HG03520 (cell line): ENCODE data around the gene KLF18.
"Not testable (repeated sequence)": the region's sequence is repeated elsewhere in the genome, so short reads cannot be mapped to it uniquely, and the experiment has no call there.

Experiments used
- ATAC-seq: cut with Tn5 transposase; IDR thresholded peaks from one replicate; pipeline ENCODE4 v1.9.1; 2021; ENCODE audit warnings: mild to moderate bottlenecking, moderate library complexity; ENCODE audit not compliant: unreplicated experiment

KLF18 gene

DNA sequence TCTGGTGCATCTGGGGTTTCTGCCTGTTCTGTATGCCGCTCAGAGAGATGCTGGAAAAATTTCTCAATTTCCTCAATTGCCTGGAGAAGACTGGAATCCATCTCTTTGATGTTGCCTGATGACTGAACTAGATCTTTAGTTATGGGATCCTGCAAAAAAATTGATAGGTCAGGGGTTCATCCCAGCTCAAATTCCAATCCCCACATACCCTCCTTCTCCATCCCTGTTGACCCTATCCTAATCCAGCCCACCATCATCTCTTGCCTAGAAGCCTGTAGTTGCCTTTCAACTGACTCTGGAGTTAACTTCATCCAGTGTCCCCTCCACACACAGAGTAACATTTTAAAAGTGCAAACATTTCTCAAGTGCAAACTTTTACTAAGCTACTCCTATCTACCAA lies at the start of gene KLF18:
KLF18 (minus strand) TSS at position 101 of the 400 bp plus-strand sequence; CDS start at position 101, 0 bp downstream.
- ATAC-seq, result no peak

DNA sequence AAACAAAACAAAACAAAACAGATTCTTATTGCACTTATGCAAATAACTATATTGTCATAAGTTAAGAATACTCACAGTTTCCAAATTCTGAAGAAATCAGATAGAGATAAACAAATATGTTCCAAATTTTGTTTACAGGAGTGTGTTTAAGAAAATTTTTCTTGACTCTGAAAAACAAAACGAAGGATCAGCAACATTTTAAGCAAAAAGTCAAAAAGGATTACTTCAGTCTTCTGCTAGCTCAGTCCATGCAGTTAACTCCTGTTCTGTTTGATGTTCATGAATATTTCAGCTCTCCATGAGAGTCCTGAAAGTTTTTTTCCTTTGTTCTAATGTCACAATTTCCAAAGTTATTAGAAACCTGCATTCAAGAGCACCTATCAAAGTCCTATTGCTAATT lies 33.2 kb upstream of the KLF18 start:
- no peak for ATAC-seq

DNA sequence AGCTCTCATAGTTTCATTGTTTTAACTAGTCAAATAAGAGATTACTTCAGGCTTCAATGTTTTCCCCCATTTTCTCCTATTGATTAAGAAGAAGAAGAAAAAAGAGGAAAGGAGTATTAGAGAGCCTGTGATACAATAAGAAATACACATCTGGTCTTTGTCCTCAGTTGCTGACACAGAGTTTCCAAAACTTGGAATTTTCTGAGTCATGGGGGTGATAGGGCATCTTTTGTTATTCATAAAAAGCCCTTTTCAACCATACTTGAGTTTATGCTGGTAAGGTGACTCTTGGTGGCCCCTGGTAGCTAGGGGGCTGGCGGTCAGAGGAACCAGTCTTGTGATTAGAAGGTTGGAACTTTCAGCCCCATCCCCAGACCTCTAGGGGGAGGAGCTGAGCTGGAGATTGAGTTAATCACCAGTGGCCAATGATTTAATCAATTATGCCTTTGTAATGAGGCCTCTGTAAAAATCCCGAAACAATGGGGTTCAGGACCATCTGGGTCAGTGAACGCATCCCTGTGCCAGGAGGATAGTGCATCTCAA lies 28.9 kb upstream of the KLF18 start:
- ATAC-seq, result no peak

DNA sequence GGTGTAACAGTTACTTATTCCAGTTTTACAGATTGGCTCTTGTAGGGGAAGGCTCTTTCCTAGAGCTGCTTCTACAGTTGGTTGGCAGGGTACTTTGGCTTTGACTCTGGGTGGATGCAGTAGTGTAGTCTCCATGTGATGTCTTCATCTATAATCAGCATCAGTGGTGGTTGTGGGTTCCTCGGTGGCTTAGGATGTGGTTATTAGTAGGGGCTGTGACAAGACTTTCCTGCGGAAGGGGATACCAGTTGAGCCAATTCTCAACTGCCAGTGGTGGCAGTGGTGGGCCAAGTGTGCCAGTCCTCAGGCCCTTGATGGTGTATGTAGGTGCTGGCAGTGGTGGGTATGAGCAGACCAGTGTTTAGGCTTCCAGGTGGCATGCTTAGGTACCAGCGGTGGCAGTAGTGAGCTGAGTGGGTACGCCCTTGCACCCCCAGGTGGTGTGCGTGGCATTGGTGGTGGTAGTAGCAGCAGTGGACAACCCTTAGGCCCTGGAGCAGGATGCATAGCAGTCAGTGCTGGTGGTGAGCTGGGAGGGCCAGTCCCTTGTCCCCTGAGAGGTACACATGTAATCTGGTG lies 27.2 kb upstream of the KLF18 start:
- ATAC-seq, result no peak

DNA sequence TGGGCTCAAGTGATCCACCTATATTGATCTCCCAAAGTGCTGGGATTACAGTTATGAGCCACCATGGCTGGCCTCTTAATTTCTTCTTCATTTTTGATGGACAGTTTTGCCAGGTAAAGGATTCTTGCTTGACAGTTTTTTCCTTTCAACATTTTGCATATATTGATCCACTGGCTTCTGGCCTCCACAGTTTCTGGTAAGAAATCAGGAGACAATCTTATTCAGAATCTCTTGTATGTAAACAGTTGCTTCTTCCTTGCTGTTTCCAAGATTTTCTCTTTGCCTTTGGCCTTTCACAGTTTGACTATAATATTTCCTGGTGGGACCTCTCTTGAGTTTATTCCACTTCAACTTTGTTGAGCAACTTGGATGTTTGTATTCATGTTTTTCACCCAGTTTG lies 20.1 kb upstream of the KLF18 start:
- no peak for ATAC-seq

DNA sequence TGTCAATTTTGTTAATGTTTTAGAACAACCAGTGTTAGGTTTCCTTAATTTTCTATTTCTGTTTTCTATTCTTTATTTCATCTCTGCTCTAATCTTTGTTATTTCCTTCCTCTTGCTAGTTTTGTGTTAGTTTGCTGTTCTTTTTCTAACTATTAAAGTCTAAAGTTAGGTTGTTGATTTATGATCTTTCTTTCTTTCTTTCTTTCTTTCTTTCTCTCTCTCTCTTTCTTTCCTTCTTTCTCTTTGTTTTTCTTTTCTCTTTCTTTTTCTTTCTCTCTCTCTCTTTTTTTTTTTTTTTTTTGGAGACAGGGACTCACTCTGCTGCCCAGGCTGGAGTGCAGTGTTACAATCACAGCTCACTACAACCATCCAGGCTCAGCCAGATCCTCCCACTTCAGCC lies 17.4 kb upstream of the KLF18 start:
- no peak for ATAC-seq

DNA sequence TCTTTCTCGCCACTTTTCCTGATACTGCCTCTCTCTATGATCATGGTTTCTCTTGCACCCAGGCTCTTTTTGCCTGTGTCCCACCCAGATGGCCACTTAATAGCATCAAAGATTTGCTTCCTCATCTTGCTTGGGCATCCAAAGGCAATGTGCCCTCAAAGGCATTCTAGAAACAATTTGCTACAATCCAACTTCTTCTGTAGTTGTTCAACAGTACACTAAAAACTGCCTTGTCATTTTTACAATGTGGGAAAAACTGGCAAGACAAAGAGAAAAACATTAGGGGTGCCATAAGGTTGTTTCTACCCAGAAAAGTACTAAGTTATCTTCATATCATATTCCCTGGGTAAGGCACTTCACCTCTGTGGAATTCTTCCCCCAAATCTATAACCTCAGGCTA lies 16.5 kb upstream of the KLF18 start:
- no peak for ATAC-seq

DNA sequence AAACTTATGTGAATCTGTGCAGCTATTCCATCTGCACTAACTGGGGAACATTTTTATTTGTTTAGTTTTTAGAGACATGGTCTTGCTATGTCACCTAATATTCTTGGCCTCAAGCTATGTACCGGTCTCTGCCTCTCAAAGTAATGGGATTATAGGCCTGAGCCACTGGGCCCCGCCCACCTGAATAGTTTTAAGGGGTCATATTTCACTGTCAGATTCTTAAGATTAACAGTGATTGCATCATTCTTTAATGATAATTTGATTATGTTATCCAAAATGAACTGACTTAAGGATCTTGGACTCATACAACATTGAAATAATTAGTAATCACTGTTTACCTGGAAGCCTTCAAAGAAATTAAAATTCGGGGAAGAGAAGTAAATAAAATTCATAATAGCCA lies 12.6 kb upstream of the KLF18 start:
- no peak for ATAC-seq

DNA sequence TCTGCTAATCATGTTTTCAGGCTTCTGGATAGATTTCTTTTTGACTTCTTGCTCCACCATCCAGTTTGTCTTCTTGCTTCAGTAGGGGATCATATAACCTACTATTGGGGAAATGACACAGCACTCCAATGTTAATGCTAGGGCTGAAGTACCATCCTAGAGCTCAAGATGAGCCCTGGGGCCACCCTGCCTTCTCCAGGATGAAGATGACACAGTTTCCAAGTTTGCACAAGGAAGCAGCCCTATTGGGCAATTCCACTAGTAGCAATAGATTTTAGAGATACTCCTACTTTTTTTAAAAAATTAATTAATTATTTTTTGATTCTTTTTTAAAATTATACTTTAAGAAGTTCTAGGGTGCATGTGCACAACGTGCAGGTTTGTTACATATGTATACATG lies 11.3 kb upstream of the KLF18 start:
- ATAC-seq, result no peak

DNA sequence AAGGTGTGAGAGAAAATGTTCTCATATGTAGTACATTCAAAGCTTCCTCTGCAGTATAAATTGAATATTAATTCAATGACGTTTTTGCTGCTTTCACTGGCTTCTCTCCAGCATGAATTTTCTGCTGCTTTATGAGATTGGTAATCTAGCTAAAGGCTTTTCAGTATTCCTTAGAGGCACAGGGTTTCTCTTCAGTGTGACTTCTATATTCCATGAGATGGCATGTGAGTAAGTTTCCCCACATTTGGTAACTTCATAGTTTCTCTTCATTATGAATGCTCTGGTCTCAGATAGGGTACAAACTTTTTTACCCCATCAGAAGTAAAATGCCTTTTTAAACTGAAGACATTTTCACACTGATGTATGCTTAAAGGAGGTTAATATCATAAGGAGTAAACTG lies 10.4 kb upstream of the KLF18 start:
- ATAC-seq, result no peak

DNA sequence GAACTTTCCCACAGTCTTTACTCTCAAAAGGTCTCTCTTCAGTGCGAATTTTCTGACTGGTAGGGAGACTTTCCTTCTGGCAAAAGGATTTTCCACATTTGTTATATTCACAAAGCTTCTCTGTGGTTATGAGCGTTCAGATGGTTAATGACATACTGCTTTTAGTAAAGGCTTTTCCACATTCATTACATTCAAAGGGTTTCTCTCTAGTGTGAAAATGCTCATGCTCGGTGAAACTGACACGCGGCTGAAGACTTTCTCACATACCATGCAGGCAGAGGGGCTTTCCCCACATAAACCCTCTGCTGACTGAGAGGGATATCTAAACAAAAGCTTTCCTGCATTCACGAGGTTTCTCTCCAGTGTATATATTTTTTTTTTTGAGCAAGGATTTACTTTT lies 9.9 kb upstream of the KLF18 start:
- no peak for ATAC-seq

DNA sequence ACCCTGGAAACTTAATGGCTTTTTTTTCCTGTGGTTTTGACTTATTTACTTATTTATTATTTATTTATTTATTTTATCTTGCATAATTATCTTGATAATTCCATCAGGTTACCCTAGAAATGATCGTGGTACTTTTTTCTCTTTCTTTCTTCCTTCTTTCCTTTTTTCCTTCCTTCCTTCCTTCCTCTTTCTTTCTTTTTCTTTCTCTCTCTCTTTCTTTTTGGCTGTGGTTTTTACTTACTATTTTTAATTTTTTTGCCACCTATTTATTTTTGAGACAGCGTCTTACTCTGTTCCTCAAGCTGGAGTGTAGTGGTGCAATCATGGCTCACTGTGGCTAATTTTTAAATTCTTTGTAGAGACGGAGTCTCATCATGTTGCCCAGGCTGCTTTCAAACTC lies 6.2 kb upstream of the KLF18 start:
- ATAC-seq, result no peak

DNA sequence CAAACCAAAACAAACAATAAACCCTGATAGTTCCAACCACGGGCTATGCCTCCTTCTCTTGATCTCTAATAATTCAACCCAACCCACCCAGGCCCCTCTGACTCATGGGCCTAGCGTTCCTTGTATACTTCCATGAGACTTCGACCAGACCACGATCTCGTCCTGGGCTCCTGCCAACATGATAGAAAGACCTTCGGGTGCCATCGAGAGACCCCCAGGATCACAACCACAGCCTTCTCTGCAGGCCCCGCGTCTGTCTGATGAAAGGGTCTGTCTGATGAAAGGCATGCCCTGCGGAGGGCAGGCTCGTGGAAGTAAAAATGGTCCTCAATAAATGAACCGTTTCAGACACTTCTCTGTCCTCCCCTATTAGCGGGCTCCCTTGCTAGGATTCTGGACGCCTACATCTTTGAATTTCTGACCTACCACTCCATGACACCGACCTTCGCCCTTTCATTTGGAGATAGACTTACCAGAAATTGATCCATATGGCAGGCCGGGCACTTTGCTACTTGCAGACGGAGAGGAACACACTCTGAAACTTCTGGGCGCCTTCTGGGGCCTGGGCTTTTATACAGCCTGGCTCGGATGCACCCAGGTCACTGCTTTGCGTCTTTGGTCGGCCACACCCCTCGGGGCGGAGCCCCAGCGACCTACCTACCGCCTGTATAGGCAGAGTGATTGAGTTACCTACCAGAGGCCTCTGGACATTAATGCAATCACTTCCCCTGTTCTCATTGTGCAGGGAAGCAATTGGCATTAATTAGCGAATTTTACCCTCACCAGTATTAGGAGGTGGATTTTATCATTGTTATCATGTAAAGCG lies 5.3 kb upstream of the KLF18 start:
- no peak for ATAC-seq

DNA sequence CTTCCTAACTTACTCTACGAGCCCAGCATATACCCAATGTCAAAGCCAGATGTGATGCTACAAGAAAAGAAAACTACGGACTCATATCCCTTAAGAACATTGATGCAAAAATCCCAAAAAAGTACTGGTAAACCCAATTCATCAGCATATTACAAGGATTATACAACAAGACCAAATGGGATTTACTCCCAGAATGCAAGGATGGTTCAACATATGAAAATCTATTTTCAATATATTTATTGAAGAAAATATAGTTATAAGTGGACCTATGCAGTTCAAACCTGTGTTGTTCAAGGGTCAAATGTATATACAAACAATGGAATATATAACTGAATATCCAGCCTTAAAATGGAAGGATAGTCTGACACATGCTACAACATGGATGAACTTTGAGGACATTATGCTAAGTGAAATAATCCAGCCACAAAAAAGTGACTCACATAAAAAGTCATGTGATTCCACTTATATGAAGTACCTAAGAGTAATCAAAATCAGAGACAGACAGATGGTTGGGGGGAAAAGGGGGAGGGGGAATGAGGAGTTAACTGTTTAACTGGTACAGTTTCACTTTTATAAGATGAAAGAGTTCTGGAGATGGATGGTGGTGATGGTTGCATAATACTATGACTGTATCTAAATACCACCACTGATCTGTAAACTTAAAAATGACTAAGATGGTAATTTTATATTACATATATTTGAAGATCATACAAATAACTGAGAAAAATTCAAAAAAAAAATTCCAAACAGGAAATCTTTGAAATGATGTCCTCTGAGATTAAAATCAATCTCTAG lies 3.7 kb upstream of the KLF18 start:
- ATAC-seq, result no peak

DNA sequence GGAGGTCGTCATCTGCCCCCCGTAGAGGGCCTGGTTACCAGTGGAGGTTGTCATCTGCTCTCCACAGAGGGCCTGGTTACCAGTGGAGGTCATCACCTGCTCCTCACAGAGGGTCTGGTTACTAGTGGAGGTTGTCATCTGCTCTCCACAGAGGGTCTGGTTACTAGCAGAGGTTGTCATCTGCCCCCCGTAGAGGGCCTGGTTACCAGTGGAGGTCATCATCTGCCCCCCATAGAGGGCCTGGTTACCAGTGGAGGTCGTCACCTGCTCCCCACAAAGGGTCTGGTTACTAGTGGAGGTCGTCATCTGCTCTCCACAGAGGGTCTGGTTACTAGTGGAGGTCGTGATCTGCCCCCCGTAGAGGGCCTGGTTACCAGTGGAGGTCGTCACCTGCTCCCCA lies 1.9 kb downstream of the KLF18 start:
- not testable (repeated sequence) for ATAC-seq

DNA sequence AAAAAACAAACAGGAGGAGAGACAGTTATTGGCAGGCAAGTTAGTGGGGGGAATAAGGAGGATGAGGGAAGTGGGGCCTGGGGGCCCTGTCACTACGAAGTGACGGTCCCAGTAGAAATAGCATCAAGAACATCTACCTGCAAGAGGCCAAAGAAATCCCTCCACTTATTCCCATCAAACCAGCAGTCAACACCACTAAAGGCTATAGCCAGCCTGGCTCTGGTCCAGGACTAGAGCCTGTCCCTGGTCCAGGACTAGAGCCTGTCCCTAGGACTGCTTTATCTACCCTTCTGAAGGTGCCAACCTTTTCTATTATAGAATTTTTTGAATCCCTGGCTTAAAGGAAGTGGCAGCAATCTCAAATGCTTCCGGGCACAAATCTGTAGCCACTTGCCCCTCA lies 3.2 kb downstream of the KLF18 start:
- no peak for ATAC-seq

DNA sequence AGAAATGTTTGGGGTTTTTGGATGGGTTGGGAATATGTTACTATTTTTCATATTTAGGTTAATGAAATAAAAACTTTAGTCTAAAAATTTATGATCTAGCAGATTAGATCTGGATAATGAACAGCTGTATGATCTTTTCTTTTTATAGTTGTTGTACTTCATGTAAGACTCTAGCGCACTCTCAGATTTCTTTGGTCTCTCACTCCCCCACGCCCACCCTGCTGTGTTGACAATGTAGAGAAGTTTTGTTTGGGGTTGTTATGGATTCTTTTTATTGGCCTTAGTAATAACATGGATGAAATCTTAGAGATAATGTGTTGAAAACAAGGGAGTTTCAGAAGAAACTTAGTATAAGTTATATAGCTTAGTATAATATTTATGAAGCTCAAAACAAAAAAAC lies 5.5 kb downstream of the KLF18 start:
- ATAC-seq, result no peak

DNA sequence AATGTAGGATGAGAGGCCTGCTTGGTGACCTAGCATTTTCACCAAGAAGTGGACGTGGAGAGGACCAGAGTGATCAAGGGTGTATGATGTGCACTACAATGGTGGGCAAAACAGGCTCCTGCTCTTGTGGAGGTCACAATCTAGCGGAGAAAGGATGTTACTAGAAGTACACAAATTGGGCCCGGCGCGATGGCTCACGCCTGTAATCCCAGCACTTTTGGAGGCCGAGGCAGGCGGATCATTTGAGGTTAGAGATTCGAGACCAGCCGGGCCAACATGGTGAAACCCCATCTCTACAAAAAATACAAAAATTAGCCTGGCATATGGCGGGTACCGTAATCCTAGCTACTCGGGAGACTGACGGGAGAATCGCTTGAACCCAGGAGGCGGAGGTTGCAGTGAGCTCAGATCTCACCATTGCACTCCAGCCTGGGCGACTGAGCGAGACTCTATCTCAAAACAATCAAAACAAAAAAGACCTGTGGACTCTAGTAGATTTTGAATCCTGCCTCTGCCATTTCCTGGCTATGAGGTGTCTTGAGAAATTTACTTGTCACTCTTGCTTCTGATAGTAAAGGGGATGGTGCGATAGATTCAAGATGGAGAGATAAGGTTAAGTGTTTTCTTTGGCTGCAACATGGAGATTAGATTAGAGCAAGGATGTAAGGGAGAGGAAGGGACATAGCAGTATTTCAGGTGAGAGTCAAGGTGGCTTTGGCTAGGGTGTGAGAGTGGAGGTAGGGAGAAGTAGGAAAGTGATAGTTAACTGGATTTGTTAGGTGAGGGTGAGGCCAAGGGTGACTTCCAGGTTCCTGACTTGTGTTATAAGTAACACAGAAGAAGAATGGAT lies 7.1 kb downstream of the KLF18 start:
- ATAC-seq, result no peak

DNA sequence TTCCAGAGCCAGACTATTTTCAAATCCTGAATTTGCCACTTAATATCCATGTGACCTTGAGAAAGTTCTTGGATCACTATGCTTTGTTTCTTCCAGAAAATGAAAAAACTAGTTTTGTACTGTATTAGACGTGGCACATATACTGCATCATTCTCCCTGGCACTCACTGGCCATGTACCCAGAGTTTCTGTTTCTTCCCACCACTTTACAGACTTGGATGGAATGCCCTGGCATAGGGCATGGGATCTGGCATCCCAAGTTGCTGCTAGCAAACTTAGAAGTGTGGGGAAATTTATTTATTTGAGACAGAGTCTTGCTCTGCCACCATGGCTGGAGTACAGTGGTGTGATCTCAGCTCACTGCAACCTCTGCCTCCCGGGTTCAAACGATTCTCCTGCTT lies 10.0 kb downstream of the KLF18 start:
- no peak for ATAC-seq

DNA sequence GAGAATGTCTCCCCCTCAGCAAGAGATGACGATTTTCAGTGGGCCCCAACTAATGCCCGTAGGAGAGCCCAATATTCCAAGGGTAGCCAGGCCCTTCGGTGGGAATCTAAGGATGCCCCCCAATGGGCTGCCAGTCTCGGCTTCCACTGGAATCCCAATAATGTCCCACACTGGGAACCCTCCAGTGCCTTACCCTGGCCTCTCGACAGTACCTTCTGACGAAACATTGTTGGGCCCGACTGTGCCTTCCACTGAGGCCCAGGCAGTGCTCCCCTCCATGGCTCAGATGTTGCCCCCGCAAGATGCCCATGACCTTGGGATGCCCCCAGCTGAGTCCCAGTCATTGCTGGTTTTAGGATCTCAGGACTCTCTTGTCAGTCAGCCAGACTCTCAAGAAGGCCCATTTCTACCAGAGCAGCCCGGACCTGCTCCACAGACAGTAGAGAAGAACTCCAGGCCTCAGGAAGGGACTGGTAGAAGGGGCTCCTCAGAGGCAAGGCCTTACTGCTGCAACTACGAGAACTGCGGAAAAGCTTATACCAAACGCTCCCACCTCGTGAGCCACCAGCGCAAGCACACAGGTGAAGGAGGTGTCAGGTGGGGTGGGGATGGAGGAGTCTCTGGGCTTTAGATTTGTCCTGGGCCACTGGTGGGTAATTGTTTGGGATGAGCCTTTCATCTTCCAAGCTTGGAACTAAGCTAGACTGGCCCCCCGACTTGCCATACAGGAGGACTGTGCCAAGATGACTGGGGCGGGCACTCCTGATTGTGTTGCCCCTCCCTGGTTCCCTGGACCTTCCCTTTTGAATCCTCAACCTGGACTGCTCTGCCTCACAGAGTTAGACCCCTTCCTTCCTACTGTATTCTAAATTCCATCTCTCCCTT lies 11.6 kb downstream of the KLF18 start:
- no peak for ATAC-seq
